Measurements from ENCODE around the gene ATP6AP2.

DNA sequence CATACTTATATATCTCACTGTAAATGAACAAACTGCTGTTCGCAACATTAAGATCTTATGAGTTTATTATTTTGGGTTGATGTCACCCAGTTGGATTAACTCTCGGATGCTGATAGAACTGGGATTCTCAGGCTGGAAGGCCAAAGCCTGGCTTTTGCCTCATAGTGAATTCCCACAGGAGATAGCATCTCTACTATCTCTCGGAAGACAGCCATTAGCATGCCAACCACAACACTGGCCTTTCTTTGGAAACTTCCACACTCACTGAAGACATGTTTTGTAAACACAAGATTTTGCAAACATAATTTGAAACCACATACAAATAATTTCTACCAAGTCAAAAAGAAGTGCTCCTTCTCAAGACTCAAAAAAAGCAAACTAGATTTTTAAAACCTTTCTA lies 4.5 kb upstream of the ATP6AP2 start:
- TF ChIP-seq GABPA (IDR thresholded peaks at IDR 0.05 in 1 of 2, conservative IDR thresholded peaks at IDR 0.05 in 1 of 2) (no peak), JUND (IDR thresholded peaks at IDR 0.05) (no peak)
- TF ChIP-seq, protein P1, sequence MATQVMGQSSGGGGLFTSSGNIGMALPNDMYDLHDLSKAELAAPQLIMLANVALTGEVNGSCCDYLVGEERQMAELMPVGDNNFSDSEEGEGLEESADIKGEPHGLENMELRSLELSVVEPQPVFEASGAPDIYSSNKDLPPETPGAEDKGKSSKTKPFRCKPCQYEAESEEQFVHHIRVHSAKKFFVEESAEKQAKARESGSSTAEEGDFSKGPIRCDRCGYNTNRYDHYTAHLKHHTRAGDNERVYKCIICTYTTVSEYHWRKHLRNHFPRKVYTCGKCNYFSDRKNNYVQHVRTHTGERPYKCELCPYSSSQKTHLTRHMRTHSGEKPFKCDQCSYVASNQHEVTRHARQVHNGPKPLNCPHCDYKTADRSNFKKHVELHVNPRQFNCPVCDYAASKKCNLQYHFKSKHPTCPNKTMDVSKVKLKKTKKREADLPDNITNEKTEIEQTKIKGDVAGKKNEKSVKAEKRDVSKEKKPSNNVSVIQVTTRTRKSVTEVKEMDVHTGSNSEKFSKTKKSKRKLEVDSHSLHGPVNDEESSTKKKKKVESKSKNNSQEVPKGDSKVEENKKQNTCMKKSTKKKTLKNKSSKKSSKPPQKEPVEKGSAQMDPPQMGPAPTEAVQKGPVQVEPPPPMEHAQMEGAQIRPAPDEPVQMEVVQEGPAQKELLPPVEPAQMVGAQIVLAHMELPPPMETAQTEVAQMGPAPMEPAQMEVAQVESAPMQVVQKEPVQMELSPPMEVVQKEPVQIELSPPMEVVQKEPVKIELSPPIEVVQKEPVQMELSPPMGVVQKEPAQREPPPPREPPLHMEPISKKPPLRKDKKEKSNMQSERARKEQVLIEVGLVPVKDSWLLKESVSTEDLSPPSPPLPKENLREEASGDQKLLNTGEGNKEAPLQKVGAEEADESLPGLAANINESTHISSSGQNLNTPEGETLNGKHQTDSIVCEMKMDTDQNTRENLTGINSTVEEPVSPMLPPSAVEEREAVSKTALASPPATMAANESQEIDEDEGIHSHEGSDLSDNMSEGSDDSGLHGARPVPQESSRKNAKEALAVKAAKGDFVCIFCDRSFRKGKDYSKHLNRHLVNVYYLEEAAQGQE (IDR thresholded peaks at IDR 0.05) = no peak
